IPS DF 6.9 (cell line): ENCODE data around the gene HOXD1.

Experiments used
- DNase-seq: peaks from one replicate; pipeline ENCODE4 v3.0.0-alpha.2; 2013; ENCODE audit warnings: low read depth, low spot score
- H3K27ac ChIP-seq: one replicate; pipeline ENCODE4 v1.5.1; 2013; ENCODE audit warnings: low read length, control low read depth
- H3K27me3 ChIP-seq: 2 replicates; pipeline ENCODE4 v1.6.1; 2013; ENCODE audit warnings: mild to moderate bottlenecking, low read length; ENCODE audit not compliant: control insufficient read depth, insufficient read depth
- H3K36me3 ChIP-seq: 2 replicates; pipeline ENCODE4 v1.6.1; 2013; ENCODE audit warnings: low read length; ENCODE audit not compliant: control insufficient read depth, insufficient read depth
- H3K4me1 ChIP-seq: 2 replicates; pipeline ENCODE4 v1.6.1; 2013; ENCODE audit warnings: low read length; ENCODE audit not compliant: control insufficient read depth, insufficient read depth
- H3K4me3 ChIP-seq: 2 replicates; pipeline ENCODE4 v1.5.1; 2013; ENCODE audit warnings: mild to moderate bottlenecking, low read length
- H3K9me3 ChIP-seq: 2 replicates; pipeline ENCODE4 v1.6.1; 2013; ENCODE audit warnings: low read length, inconsistent platforms; ENCODE audit not compliant: control insufficient read depth, insufficient read depth
- whole genome bisulfite sequencing: extraction: QIAGEN DNeasy Blood & Tissue Kit; methylation state at CpG from one replicate; pipeline ENCODE4 v1.1.7; 2013; ENCODE audit warnings: mixed read lengths, missing lambda C conversion rate; ENCODE audit not compliant: insufficient read length, insufficient coverage; 5-methylcytosine and 5-hydroxymethylcytosine counted together

HOXD1 gene

DNA sequence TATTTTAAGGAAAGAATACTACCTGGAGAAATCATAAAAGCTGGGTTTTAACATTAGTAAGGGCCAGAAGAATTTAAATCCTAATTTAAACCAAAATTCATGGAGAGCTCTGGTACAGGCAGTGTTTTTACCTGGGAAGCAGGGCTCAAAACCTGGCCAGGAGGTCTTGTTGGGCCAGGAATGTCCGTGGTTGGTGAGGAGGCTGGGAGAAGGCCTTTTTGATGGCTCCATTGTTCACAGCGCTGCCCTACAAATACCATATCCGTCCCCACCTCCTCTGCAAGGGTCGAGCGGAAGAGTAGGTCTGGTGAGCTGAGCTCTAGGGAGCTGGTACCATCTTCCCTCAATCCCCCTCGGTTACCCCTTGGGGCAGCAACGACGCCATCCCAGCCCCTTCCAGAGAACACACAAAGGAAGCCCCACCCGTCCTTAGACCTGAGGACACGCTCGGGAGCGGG, 10.9 kb upstream of the HOXD1 start:
- no CpG with 5 or more reads among the region's 12 CpGs for WGBS
- Histone ChIP-seq H3K4me1 (peaks cover 6% of the 10 kb centered on the region; the same call in 1 of the 2 replicates), H3K4me3 (peak overlapping the region; percentile 19; the same call in 1 of the 2 replicates), H3K36me3 (no peaks in the 10 kb centered on the region), H3K27me3 (peaks cover 88% of the 10 kb centered on the region), H3K27ac (no peak overlapping the region), H3K9me3 (no peaks in the 10 kb centered on the region)
- DNase-seq: no peak

- H3K36me3 ChIP-seq: no peaks in the 10 kb centered on the region
- H3K4me1 ChIP-seq: peaks cover 6% of the 10 kb centered on the region; the same call in 1 of the 2 replicates
- H3K4me3 ChIP-seq: peak overlapping the region; percentile 19; the same call in 1 of the 2 replicates
- no peak for DNase-seq
- no peak overlapping the region for H3K27ac ChIP-seq
- no CpG with 5 or more reads among the region's 68 CpGs for WGBS
- peaks cover 88% of the 10 kb centered on the region for H3K27me3 ChIP-seq
- no peaks in the 10 kb centered on the region for H3K9me3 ChIP-seq
Measured at GRCh38 chr2:176178038-176178756, 10.3 kb upstream of the HOXD1 start.

DNA sequence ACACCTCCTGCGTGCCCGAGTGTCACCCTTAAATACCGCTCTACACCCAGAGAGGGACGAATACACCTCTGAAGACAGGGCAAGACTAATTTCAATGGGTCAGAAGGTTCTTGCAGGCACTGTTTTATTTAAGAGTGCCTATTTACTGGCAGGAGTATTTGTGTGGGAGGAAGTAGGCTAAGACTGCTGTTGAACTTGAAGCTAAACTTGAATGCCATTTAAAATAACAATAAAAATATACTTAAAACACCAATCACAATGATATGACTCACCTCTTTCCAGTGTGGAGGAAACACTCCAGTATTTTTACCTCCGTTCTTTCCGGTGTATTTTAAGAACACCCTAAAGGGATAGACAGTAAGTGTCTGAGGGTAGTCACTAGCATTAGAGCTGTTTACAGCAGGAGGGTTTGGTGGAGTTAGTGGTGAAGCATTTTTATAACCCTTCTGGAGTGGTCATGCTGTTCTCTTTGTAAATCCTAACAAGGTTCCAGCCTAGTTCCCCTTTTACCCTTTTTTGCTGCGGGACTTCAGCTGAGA, 9.6 kb upstream of the HOXD1 start:
- H3K4me1 ChIP-seq: peaks cover 6% of the 10 kb centered on the region; the same call in 1 of the 2 replicates
- no peaks in the 10 kb centered on the region for H3K36me3 ChIP-seq
- peaks cover 89% of the 10 kb centered on the region for H3K27me3 ChIP-seq
- H3K27ac ChIP-seq: no peak overlapping the region
- H3K4me3 ChIP-seq: peak overlapping the region; percentile 19; the same call in 1 of the 2 replicates
- no peaks in the 10 kb centered on the region for H3K9me3 ChIP-seq
- no CpG with 5 or more reads among the region's 7 CpGs for WGBS
- DNase-seq: no peak

GRCh38 chr2:176181551-176181950, 6.9 kb upstream of the HOXD1 start:
- no peak overlapping the region for H3K4me3 ChIP-seq
- no CpG with 5 or more reads among the region's 3 CpGs for WGBS
- no peaks in the 10 kb centered on the region for H3K9me3 ChIP-seq
- H3K36me3 ChIP-seq: no peaks in the 10 kb centered on the region
- DNase-seq: no peak
- H3K4me1 ChIP-seq: peaks cover 3% of the 10 kb centered on the region; the same call in 1 of the 2 replicates
- H3K27me3 ChIP-seq: peaks cover 86% of the 10 kb centered on the region
- no peak overlapping the region for H3K27ac ChIP-seq

DNA sequence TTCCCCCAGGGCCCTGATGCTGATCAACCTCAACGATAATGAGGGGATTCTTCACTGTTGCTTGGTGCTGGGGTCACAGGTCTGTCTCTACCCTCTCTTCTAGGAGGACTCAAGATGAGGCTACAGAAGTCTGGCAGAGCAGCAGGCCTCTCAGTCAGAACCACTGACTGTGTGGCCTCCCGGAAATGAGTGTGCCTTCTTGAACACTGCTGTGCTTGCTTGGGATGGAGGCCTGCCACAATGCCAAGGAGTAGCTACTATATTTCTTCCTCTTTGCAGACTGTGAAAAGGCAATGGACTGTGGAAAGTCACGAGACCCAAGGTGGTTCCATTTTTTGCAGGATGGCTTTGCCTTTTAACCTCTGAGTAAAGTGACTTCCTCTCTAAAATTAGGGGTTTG, 5.8 kb upstream of the HOXD1 start:
- Histone ChIP-seq H3K4me3 (no peak overlapping the region), H3K36me3 (no peaks in the 10 kb centered on the region), H3K27me3 (peaks cover 84% of the 10 kb centered on the region), H3K9me3 (no peaks in the 10 kb centered on the region), H3K4me1 (peaks cover 3% of the 10 kb centered on the region; the same call in 1 of the 2 replicates), H3K27ac (no peak overlapping the region)
- no peak for DNase-seq
- no CpG with 5 or more reads among the region's 3 CpGs for WGBS

DNA sequence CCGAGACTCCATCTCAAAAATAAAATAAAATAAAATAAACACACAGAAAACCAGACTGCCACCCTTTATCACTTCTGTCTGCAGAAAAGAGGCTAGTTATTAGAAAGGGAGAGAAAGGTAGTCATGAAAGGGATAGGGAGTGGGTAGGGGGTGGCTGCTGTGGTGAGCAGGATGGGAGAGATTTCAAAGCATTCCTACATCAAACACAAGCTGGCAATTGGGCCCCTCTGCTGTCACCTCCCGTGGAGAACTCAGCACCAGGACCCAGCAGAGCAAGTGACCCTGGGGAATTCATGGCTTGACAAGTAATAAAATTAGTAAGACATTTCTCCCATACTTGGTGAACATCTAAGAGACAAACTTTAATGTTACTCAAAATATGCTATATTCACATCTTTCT, 3.7 kb upstream of the HOXD1 start:
- no CpG with 5 or more reads among the region's 2 CpGs for WGBS
- Histone ChIP-seq H3K27ac (no peak overlapping the region), H3K36me3 (no peaks in the 10 kb centered on the region), H3K27me3 (peaks cover 80% of the 10 kb centered on the region), H3K4me3 (no peak overlapping the region), H3K4me1 (no peaks in the 10 kb centered on the region; the same call in 1 of the 2 replicates), H3K9me3 (no peaks in the 10 kb centered on the region)
- no peak for DNase-seq

GRCh38 chr2:176186024-176186423, 2.4 kb upstream of the HOXD1 start:
- H3K27ac ChIP-seq: no peak overlapping the region
- no peak overlapping the region for H3K4me3 ChIP-seq
- no CpG with 5 or more reads among the region's 2 CpGs for WGBS
- peaks cover 79% of the 10 kb centered on the region for H3K27me3 ChIP-seq
- DNase-seq: no peak
- H3K36me3 ChIP-seq: no peaks in the 10 kb centered on the region
- H3K9me3 ChIP-seq: no peaks in the 10 kb centered on the region
- H3K4me1 ChIP-seq: no peaks in the 10 kb centered on the region; the same call in 1 of the 2 replicates

DNA sequence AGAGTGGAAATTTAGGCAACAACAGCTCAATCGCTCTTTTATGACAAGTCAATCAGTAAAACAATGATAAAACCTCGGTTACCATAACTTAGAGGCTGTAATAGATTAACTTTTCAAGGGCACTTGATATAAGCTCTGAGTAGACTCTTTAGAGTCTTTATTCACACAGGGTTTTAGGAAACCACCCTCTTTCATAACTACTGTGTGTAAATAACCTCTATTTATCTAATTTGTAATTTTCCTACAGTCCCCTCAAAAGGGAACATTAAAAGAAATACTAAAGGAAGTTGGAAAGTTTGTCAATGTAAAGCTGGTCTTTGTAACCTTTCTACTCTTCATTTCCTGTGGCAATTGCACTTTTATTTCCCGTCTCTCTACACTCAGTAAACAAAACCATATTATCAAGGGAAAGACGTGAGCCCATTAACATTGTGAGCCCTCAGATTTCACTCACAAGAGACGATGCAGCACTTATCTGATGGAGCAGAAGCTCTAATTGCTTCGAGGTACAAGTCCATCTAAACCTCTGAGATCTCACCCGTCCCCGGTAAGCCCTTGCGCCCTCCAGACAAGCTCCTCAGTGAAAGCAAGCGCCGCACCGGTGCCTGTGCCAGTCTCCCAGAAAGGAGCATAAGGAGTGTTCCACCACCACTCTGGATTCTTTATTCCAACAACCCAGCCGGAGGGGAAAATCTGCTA, 1.1 kb upstream of the HOXD1 start:
- H3K36me3 ChIP-seq: no peaks in the 10 kb centered on the region
- H3K4me1 ChIP-seq: no peaks in the 10 kb centered on the region; the same call in 1 of the 2 replicates
- H3K27ac ChIP-seq: no peak overlapping the region
- WGBS: no CpG with 5 or more reads among the region's 13 CpGs
- DNase-seq: no peak
- no peak overlapping the region for H3K4me3 ChIP-seq
- peaks cover 76% of the 10 kb centered on the region for H3K27me3 ChIP-seq
- no peaks in the 10 kb centered on the region for H3K9me3 ChIP-seq

GRCh38 chr2:176188774-176189680, 559 bp downstream of the HOXD1 start:
- H3K4me1 ChIP-seq: no peaks in the 10 kb centered on the region; the same call in 1 of the 2 replicates
- peaks cover 65% of the 10 kb centered on the region for H3K27me3 ChIP-seq
- no peak overlapping the region for H3K27ac ChIP-seq
- peak overlapping the region; percentile 8; the same call in 1 of the 2 replicates for H3K4me3 ChIP-seq
- no peaks in the 10 kb centered on the region for H3K9me3 ChIP-seq
- WGBS: no CpG with 5 or more reads among the region's 98 CpGs
- no peak for DNase-seq
- H3K36me3 ChIP-seq: no peaks in the 10 kb centered on the region
